ENCODE data around the gene RPH3AL. TPM values are rescaled to one million over a fixed set of nuclear protein-coding genes. Genes with fewer than 3 reads are reported as not detected.

RPH3AL gene
- total RNA-seq, 4 donors from 2014 or later: 13.0 to 49.2 (median 26.9) TPM

GRCh38 chr17:205817-206216 lies 146.8 kb downstream of the RPH3AL start:
- TF ChIP-seq CTCF (IDR thresholded peaks at IDR 0.05; ENCODE audit: low read depth): no peak

- TF ChIP-seq CTCF (IDR thresholded peaks at IDR 0.05; ENCODE audit: low read depth): no peak
Measured at GRCh38 chr17:205148-205669, 147.4 kb downstream of the RPH3AL start.

DNA sequence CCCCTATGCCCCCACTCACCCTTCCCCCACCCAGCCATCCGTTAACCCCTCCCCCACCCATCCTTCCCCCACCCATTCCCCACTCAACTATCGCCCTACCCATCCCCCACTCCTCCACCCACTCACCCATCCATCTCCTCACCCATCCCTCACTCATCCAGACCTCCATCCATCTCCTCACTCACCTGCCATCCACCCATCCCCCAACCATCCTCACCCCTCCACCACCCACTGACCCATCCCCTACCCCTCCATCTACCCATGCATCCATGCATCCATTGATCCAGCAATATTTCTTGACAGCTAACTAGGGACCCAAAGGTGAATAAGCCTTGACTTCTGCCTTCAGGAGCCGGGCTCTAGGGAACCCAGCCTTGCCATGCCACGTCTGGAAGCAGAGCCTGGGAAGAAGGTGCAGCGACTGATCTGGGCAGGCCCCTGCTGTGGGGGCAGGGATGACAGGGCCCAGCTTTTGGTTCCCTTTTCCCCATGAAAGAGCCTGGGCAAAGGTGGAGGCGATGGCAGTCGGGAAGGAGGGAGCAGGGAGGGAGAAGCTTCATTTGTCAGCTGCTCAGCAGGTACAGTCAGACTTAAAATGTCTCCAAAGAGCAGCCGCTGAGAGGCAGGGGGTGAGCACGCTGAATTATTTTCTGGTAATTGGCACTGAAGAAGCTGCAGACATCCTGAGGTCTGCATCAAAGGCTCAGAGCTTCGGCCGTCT lies 148.0 kb downstream of the RPH3AL start:
- TF ChIP-seq CTCF (IDR thresholded peaks at IDR 0.05; ENCODE audit: low read depth): no peak

- TF ChIP-seq CTCF (IDR thresholded peaks at IDR 0.05; ENCODE audit: low read depth): no peak
Measured at GRCh38 chr17:202501-202951, 150.1 kb downstream of the RPH3AL start.

GRCh38 chr17:200586-200985 lies 152.0 kb downstream of the RPH3AL start:
- no peak for TF ChIP-seq CTCF (IDR thresholded peaks at IDR 0.05; ENCODE audit: low read depth)

DNA sequence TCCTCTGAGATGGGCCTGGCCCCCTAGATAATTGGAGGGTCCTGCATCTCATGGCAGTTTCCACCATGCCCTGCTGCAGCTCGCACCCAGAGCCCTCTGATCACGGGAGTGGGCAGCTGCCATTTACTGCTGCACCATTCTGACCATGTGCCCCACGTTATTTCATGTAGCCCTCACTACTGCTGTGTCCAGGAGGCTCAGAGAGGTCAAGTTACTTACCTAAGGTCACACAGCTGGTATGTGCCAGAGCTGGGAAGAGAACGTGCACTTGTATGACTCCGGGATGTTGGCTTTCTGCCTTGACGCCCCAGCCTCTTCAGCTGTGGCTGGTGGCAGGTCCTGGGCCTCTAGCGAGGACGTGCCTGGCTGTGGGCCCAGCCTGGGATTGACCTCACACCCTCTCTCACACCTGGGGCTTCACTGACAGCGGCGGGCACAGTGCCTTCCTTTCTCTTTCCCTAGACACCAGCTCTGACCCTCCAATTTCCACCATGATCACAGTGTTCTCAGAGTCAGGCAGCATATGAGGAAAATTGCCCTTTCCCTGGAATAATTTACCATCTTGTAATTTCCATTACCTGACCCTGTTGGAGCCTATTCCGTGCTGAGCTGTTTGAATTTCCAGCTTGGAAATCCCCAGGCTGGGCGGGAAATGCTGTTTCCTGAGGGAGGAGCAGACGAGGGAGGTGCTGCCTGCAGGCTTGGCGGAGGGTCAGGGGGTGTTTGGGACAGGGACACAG lies 152.6 kb downstream of the RPH3AL start:
- TF ChIP-seq CTCF (IDR thresholded peaks at IDR 0.05; ENCODE audit: low read depth): no peak

DNA sequence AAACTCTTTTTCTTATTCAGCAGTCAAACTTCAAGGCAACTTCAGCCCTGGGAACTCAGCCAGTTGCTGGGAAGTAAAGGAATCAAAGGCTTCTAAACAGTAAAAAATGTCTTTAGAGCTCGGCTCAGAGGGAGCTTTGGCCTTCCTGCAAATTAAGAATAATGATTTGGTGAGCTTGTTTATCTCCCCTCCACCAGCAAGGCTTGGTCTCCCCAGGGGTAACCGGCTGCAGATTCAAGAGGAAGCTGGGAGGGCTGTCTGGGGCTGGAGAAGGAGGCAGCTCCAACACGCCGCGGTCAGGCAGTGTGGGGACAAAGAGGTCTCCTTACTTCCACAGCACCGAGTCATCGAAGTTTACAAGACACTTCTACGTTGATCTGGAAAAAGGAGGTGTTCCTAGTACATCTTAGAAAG lies 153.4 kb downstream of the RPH3AL start:
- TF ChIP-seq CTCF (IDR thresholded peaks at IDR 0.05; ENCODE audit: low read depth): no peak
